ENCODE measurements around the gene CELSR1.

The CELSR1 gene

DNA sequence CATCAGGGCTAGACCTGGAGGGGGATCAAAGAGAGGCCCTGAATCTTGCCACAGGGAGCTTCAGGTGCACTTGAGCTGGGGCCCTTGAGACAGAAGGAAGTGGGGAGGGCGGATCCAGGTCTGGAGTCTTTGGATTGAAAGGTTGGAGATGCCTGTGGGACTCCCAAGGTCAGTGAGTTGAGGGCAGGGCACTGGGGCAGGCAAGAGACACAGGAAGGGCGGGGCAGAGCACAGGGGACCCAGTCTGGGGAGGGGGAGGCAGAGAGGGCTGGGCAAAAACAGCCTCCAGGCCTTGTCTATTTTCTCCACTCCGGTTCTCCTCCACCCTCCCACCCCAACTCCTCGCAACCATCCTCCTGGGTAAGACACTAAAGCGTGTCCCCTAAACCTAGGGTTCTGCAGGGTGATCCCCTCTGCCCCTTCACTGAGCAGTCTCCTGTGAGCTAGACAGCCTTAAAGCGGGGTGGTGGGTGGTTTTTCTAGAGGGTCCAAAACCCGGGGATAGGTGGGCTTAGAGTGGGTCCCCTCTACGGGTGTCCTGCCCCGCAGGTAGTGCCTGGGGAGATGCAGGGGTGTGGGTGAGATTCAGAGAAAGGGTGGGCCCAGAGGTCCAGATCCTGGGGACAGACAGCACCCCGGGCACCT, 38.6 kb upstream of the CELSR1 start:
- no peak for DNase-seq

DNA sequence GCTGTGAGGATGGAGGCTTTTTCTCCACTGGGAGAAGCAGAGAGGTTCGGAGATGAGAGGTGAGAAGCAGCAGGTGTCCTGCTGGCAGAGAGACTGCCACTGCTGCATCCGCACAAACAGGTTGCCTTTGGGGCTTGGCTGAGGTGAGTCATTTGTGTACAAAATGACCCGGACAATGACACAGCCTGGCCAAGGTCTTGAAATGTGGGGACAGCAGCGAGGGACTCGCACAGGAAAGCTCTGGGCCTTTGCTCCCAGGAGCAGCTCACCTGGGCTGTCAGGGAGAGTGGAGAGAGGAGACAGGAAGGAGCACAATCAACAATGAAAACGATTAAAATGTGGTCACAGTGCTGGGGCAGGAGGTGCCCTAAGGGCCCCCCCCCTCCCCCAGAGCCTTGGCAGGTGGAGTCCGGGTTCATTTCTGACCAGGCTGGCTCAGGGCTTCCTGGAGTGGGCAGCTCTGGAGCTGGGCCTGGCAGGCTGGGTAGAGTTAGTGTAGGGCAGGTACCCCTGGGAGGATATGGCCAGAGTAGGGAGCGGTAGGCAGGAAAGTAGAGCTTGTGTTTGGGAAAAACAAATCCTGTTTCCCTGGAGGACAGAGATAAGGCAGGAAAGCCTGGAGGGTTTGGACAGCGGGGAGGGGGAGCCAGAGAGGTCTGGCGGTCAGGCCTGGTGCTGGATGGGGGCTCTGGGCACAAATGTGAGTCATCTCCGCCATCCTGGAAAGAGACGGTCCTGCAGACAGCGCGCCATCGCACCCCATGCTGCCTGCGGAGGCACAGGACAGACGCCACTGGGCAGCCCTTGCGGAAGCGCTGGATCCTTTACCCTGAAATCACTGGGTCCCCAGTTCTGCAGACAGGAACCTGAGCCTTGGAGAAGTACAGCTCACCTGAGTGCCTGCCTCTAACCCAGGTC, 37.8 kb upstream of the CELSR1 start:
- no peak for DNase-seq

DNA sequence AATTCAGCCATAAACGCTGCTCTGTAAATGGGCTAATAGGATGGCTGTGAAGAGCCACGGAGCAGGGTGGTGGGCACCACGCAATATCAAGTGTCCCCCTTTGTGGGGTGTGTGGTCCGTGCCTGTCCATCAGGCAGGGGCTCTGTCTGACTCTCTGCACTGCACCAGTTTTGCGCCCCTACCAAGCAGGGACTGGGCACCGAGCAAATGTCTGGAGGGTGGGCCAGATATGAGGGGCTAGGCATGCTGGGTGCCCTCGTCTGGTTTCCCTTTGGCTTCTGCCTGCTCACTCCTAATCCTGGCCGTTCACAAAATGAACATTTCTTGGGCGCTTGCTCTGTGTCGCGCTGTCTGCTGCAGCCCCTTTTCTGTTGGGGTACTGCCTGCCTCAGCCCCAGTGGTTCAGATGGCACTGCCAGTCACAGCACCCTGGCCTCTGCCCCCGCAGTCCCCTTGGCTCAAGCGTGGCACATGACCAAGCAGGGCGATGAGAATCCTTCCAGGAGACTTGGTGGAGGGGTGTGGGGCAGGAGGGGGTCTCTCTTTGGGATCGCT, 37.1 kb upstream of the CELSR1 start:
- no peak for DNase-seq

DNA sequence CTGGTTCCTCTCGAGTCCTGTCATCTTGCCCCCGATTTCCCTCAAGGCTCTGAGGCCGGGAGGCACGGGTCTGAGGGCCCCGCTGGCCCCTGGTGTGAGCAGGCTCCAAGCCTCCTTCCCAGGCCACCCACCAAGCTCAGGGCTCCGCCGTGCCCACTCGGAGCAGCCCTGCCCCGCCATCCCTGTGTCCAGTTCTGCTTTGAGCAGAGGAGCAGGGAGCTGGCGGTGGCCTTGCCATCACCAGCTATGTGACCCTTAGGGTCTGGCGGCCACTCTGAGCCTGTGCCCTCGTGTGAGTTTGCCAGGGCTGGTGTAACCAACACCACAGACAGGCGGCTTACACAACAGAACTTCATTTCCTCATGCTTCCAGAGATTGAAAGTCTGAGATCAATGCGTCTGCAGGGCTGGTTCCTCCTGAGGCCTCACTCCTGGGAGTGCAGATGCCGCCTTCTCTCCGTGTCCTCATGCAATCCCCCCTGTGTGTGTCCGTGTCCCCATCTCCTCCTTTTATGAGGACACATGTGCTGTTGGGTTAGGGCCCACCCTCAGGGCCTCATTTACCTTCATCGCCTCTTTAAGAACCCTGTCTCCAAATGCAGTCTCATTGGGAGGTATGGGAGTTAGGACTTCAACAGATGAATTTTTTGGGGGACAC, 36.5 kb upstream of the CELSR1 start:
- DNase-seq: no peak

DNA sequence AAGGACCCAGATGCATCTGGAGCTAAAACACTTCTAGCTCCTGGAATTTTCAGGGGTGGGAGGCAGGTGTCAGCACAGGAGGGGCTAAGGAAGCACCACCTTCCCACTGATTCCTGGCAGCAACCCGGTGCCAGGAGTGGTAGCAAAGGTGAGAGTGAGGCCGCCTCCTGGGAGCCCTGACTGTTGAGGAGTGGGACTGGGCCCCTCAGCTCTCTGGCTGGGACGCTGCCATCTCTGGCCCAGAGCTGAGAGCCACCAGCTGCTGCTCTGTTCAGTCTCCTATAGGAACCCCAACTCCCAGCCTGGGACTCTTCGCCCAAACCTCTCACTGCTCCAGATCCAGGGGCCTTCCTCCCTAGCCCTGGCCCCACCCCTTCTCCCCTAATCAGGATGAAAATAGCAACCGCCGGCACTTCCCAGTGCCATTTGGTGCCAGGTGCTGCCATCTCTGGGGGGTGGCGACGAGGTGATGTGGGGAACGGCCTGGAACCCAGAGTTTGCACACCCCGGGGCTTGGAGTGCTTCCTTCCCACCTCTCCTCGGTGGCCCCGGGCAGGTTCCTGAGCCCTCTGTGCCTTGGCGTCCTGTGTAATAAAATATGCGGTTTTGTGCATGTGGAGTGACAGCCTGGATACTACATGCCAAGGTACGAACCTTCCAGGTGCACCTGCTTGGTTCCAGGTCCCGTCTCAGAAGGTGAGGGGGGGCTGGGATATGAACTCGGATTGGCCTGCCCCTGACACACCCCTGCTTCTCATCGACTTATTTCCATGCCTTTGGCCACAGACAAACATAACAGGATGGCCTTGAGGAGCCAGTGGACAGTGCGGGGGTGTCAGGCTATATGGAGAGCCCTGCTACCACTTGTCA, 35.7 kb upstream of the CELSR1 start:
- DNase-seq: no peak

DNA sequence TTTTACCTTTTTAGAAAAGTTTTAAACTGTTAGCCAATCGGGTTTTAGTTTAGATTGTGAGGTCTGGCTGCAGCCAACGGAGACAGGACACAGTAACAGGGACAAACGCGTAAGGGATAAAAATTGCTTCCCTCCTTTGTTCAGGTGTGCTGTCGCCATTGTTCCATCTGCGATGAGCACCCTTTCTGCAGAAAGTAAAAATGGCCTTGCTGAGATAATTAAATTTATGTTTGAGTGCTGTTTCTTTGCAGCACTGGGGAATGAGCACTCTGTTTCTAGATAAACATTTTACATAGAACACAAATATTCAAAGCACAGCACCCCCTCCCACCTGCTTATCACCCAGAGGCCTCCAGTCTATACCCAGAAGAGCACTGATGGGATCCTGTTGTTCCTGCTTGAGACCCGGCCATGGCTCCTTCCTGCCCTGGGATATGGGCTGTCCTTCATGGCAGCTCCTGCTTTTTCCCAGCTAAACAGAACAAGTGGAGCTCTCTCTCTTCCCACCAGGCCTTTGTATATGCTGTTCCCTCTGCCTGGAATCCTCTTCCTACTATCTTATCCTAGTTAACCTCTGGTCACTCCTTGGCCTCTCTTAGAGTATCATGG, 34.3 kb upstream of the CELSR1 start:
- DNase-seq: no peak

DNA sequence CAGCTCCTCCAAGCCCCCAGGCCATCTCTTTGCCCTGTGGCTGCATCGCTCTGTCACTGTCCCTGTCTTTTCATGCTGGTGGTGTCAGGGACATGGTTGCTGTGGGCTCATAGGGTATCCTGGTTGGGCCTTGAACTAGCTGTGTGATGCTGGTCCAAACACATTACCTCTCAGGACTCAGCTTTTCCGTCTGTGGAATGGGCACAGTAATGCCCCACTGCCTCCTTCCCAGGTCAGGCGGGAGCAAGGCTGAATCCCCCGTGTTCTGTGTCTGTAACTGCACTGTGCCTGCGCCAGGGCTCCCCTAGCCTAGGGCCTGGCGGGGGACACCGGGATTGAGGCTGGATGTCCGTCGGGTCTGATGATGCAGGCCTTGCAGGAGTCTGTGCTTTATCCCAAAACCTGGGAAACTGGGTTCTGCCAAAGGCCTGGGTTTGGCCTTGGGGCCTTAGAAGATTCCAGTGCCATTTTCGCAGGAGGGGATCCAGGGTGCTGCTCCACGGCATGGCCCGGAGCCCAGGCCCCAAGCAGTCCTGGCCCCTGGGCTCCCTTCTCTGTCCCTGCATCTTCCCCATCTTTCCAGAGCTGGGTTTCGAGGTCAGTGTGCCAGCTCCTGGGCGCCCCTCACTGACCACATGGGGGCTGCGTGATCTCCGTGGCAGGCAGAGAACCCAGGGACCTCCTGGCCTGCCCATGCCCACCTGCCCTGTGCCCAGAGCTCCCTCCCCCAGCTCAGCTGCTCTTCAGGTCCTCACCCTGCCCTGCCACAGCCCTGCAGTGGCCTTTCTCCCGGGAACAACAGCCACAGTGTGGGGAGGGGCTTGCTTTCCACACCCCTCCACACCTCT, 32.7 kb upstream of the CELSR1 start:
- DNase-seq: no peak

DNA sequence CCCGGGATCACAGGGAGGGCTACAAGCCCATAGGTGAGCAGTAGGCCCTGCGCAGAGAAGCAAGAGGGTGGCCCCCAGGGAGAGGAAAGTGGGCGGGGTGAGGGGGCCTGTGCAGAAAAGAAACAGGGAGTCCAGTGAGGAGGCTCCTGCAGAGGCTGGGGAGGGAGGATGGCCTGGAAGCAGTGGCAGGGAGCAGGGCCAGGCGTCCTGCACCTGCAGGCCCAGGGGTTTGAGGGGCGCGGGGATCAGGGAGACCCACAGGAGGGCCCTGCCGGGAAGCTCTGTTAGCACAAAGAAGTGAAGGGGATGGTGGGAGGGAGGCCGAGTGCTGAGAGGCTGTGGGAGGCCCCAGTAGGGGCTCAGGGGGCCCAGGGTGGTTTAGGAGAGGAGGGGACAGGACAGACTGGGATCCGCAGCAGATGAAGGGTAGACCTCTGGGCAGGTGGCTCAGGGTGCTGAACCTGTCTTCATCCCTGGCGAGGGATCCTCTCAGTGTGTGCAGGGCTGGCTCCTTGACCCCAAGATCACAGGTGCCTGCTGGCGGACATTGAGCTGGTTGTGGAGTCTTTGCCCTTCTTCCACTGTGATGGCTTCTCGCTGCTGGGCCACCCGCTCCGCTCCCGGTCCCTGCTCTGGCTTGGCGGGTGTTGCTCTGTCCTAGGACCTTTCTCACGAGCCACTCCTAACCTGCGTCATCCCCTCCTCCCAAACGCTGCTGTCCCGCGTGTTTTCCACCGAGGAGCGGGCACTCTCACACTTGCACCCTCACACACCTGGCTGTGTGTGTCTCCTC, 31.8 kb upstream of the CELSR1 start:
- DNase-seq: no peak

DNA sequence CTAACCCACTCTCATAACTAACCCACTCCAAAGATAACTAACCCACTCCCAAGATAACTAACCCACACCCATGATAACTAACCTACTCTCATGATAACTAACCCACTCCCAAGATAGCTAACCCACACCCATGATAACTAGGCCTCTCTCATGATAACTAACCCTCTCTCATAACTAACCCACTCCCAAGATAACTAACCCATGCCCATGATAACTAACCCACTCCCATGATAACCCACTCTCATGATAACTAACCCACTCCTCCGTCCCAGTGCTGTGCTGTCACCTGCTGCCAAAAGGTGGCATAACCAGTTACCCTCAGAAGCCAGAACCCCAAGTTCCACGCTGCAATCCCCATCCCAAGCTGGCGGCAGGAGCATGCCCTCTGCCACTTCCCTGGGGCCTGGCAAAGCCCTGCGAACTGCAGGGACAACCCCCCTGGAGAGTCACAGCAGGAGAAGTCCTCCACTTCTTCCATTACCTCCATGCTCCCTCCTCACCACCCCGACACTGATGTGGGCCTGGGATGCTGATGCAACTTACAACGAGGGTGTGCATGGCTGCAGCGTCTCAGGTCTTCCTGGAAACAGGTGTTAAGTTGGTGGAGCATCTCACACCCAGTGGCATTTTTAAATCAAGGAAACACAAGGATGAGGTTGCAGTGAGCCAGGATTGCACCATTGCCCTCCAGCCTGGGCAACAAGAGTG, 30.8 kb upstream of the CELSR1 start:
- DNase-seq: no peak

DNA sequence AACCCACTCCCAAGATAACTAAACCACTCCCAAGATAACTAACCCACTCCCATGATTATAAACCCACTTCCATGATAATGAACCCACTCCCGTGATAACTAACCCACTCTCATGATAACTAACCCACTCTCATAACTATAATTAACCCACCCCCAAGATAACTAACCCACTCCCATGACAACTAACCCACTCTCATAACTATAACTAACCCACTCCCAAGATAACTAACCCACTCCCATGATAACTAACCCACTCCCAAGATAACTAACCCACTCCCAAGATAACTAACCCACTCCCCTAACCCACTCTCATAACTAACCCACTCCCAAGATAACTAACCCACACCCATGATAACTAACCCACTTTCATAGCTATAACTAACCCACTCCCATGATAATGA, 30.1 kb upstream of the CELSR1 start:
- DNase-seq: no peak

DNA sequence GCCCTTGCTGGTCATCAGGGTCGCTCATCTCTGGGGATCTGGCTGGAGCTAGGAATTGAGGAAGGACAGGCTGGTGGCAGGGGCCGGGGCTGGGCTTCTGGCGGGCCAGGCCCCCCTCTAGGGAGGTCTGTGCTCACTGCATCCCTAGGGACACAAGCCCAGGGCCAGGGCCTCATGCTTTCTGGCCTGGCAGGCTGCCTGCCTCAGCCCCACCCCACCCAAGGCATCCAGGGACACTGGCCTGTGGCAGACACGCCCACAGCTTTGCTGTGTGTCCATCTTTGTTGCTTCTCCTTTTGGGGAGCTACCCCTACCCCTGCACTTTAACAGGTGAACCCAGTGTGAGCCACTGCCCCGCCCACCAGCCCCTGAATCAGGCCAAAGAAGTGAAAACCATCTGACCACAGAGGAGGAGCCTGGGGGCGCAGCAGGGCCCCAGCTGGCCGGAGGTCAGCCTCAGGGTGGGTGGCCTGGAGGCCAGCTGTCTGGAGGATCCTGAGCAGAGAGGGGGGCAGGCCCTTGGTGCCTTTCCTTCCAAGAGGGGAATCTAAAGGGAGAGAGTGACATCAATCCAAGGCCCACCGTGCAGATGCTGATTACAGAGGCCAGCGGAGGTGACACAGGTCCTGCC, 26.8 kb upstream of the CELSR1 start:
- DNase-seq: no peak

DNA sequence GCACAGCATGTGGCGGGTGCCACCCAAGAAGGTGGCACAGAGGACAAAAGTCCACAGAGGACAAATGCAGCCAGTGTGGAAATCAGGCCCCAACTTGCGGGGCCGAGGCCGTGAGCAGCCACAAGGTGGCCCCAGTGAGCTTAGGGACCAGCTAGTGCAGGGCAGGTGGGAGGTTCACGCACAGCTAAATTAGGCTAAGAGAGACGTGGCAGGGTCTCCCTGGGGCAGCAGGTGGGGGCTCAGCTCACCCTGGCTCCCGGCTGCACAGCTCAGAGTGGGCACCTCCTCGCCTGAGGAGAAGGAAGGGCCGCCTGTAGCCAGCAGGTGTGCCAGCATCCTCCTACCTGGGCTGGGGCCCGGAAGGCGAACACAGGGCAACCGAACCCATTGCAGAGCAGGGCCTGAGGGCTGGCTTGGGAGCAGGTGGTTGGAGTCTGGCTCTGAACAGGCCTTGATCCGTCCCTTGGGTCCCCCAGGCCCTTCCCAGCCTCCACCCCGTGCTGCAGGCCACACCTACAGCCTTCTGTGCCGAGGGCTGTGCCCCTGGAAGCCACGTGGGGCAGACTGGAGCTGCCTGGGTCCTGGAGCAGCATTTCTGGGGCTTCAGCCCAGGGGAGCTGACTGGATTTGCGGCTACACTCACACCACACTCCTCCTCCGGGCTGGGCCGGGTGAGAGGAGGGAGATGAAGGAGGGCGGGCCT, 26.1 kb upstream of the CELSR1 start:
- peak; percentile 74 for DNase-seq

DNA sequence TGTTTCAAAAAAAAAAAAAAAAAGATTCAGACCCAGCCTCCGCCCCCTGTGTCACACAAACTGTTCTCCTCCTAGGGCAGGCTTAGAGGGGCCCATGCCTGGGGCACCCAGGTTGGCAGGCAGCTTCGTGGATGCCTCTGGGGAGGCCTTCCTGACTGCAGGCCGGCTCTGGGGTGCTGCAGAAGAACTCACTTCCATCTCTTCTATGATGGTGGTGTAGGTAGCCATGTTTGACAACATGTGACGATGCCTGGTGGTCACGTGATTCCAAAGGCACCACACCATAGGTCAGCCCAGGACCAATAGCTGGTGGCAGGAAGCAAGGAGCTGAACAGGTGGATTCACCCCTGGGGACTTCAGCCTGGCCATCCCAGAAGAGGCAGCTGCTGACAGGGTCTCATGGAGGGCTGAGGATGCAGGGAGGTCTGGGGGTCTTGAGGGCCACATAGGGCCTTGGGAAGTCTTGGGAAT, 24.1 kb upstream of the CELSR1 start:
- DNase-seq: no peak

DNA sequence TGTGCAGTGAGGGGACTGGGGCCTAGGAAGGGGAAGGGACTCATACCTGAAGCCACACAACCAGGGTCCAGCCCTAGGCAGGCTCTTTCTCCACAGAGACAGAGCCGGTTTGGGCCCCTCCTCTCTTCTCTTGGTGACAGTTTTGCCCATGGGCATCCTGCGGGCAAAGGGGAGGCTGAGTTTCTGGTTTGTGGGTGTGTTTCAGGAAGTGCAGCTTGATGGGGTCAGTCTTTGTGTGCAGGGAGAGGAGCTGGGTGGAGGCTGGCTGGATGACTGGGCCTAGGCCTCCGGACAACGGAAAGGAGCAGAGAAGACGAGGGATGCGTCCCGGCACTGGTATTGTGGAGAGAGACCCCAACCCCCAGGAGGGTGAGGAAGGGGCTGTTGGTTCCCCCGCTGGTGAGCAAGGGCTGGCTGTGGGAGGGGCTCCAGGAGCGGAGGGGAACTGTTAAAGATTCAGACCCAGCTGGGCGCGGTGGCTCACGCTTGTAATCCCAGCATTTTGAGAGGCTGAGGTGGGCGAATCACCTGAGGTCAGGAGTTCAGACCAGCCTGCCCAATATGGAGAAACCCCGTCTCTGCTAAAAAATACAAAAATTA, 23.4 kb upstream of the CELSR1 start:
- DNase-seq: no peak

DNA sequence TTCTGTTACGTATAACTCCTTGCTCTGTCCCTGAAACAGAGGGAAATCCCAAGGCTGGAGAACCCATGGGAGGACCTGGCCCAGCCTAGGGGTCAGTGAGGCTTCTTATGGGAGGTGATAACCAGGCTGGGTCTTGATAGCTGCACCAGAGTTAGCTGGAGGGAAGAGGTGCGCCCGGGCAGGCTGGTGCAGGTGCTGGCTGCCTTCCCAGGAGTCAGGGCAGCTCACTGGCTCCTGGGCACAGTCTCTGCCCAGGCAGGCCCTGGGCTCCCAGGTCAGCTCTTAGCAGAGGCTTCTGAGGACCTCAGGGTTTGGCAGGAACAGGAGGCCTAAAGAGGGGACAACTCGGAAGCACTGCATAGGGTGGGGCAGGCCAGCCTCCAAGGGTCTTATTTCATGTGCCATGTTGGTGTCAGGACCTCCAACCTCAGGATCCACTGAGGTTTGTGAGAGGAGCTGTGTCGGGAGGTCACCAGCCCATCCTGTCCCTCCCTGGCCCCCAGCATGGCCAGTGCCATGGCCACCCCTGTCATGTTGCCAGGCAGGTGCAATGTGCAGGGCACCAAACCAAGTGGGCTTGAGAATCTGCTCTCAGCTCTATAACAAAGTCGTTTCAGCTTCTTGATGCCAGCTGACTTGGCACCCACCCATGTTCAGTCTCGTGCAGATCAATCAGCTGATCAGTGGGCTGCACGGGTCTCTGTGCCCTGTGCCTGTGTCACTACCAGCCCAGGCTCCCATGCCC, 20.5 kb upstream of the CELSR1 start:
- no peak for DNase-seq

DNA sequence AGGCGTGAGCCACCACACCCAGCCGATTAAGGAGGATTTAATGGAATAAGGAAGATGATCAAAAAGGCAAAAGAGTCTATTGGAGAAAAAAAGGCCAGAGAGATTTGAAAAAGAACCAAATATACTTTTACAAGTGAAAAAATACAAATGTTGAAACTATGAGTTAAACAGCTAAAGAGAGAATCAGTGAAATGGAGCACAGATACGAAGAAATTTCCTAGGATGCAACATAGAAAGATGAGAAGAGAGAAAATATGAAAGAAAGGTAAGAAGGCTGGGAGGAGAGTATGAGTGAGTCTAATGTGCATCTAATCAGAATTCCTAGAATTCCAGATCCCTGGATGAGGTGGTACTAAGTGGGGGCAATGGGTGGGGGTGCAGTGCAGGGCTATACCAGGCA, 19.4 kb upstream of the CELSR1 start:
- no peak for DNase-seq

DNA sequence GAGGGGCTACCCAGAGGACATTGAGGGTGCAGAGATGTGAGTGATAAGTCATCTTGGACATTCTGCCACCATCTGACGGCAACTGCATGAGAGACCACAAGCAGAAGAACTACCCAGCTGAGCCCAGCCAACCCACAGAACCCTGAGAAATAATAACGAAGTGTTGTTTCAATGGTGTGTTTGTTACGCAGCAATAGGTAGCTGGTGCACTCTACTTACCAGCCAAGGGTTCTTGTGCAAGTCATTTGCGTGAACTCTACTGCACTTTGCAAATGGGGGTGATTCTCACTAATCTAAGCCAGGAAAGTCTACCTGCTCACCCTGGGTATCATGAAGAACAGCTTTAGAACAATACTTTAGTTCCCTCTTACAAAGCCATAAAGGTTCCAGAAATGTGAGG, 15.8 kb upstream of the CELSR1 start:
- DNase-seq: no peak
